NCI-H1417 (cell line): ENCODE measurements around the gene FGR.
A peak's percentile ranks its signal among the peaks of the same experiment; 100 is the strongest.

Source experiments
- DNase-seq, 3 experiments: peaks; one replicate each; lab custom pipeline; 2025; lab: John Stamatoyannopoulos, UW

The FGR gene

DNA sequence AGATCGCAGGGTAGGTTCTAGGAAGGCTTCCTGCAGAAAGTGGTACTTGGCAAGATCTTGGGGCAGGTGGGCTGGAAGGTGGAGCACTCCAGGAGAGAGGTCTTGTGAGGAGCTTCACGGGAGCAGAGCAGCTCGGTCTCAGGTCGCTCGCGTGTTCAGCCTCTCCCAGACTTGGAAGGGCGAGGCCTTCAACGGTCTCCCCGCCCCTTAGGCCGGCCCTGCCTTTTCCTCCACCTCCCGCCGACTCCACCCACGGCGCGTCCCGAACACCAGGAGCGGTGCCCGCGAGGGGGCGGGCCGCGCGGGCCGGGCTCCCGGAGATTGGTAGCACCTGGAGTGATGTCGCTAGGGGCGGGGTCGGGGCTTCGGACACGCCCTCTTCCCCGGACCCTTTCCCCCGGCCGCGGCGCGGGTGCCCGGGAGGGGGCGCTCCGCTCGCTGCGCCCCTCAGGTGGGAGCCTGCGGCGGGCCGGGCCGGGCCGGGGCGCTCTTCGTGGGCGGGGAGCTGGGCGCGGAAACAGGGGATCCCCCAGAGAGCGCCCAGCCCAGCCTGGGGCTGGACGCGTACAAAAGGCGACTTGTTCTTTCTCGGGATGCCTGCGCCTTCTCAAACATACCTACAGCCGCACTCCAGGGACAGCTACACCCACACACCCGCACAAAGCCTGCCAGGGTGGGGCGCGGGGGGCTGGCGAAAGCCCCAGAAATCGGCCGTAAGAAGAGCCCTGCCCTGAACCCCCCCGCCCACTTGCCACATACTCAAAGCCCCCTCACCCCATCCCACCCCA is 66.5 kb downstream of the FGR start:
- peak in 2 of 3 experiments; percentile 21 to 94 for DNase-seq

DNA sequence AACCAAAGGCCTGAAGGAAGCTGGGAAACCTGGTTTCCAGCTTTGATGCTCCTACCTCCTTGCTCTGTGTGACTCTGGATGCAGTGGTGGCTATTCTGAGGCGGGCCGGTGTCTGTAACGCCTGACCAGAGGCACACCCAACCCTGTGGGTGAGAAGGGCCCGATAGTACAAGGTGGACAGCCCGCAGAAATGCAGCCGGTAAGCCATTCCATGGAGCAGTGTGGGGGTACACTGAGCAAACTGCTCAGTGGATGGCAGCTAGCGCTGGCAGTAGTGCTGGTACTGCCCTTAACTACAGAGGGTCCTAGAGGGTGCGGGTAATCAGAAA is 67.0 kb downstream of the FGR start:
- DNase-seq, result no peak

GRCh38 chr1:27567146-27567526 is 67.8 kb downstream of the FGR start:
- peak in 2 of 3 experiments; percentile 21 to 56 for DNase-seq

GRCh38 chr1:27566462-27567145 is 68.4 kb downstream of the FGR start:
- peak in 1 of 3 experiments; percentile 48 for DNase-seq

GRCh38 chr1:27564710-27565649 is 70.0 kb downstream of the FGR start:
- no peak for DNase-seq

DNA sequence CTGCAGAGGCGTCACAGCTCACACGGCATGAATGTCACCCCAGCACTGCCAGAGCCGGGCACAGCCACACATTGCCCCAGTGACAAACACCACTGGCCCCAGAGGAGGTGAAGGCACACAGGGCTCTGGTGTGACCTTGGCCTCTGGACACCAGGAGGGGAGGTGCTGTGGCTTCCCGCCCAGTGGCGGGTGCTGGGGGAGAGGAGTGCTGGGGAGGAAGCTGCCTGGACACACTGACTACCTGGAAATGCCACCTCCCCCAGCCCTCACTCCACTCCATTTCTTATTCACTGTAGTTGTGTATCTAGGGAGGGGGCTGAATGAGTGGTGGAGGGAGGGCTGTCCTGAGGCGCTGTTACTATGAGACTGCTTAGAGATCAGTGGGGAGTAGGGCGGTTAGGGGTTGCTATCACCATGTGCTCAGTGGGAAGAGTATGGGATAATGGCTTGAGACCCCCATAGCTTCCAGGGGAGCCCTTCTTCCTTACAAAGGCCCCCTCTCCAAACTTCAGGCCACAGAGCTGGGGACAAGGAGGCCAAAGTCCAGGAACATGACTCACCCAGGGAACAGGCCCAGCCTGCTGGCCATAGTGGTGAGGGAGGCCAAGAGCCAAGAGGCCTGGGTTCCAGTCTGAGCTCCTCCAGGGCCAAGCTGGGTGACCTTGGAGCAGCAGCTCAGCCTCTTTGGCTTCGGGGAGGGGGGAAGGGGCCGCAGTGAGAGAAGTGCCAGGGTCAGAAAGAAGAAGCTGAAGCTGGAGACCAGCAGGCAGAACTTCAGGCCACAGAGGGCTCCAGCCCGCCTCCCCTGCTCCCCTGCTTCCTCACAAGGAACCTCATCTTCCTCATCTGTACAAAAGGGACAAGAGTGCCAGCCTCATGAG is 71.2 kb downstream of the FGR start:
- peak in 1 of 3 experiments; percentile 29 for DNase-seq

GRCh38 chr1:27563341-27563590 is 71.7 kb downstream of the FGR start:
- peak in 2 of 3 experiments; percentile 7 to 29 for DNase-seq

- DNase-seq, result no peak
These were observed 72.2 kb downstream of the FGR start for GRCh38 chr1:27562534-27563340.
